GM18511 (cell line): Measurements from ENCODE around the gene AMELX.
A peak's percentile ranks its signal among the peaks of the same experiment; 100 is the strongest.

Experiments used
- ATAC-seq: cut with Tn5 transposase; IDR thresholded peaks from one replicate; pipeline ENCODE4 v1.9.1; 2021; ENCODE audit warnings: mild to moderate bottlenecking, moderate library complexity; ENCODE audit not compliant: unreplicated experiment

The AMELX gene

GRCh38 chrX:11305641-11306040, 12.4 kb downstream of the AMELX start:
- ATAC-seq, result no peak

GRCh38 chrX:11309220-11309619, 16.0 kb downstream of the AMELX start:
- ATAC-seq, result no peak

GRCh38 chrX:11311706-11312105, 18.5 kb downstream of the AMELX start:
- no peak for ATAC-seq

- no peak for ATAC-seq
Measured at GRCh38 chrX:11319806-11320520, 26.8 kb downstream of the AMELX start.

GRCh38 chrX:11321986-11322385, 28.8 kb downstream of the AMELX start:
- no peak for ATAC-seq

- no peak for ATAC-seq
Measured at GRCh38 chrX:11328134-11328533, 34.9 kb downstream of the AMELX start.

GRCh38 chrX:11329021-11329420, 35.8 kb downstream of the AMELX start:
- ATAC-seq, result no peak

GRCh38 chrX:11331788-11332187, 38.6 kb downstream of the AMELX start:
- ATAC-seq, result no peak

- no peak for ATAC-seq
Measured at GRCh38 chrX:11334165-11334564, 41.0 kb downstream of the AMELX start.

GRCh38 chrX:11336201-11336600, 43.0 kb downstream of the AMELX start:
- ATAC-seq, result no peak

GRCh38 chrX:11337292-11338009, 44.2 kb downstream of the AMELX start:
- ATAC-seq, result no peak

GRCh38 chrX:11341274-11342201, 48.3 kb downstream of the AMELX start:
- ATAC-seq, result peak; percentile 78

GRCh38 chrX:11342673-11343072, 49.5 kb downstream of the AMELX start:
- ATAC-seq, result no peak

GRCh38 chrX:11346121-11346682, 53.0 kb downstream of the AMELX start:
- no peak for ATAC-seq

- ATAC-seq, result no peak
Measured at GRCh38 chrX:11347300-11347699, 54.1 kb downstream of the AMELX start.

GRCh38 chrX:11349020-11349419, 55.8 kb downstream of the AMELX start:
- ATAC-seq, result no peak

GRCh38 chrX:11349661-11350337, 56.6 kb downstream of the AMELX start:
- ATAC-seq, result no peak
